GM12878 (cell line): Measurements from ENCODE around the gene TIPRL. TPM values are rescaled to one million over a fixed set of nuclear protein-coding genes. Genes with fewer than 3 reads are reported as not detected.

Experiments
- BCL11A ChIP-seq: IDR thresholded peaks from 2 replicates; pipeline ENCODE4 v1.6.1; 2011; ENCODE audit warnings: low read depth, low read length
- CBX5 ChIP-seq: sonication (generic); IDR thresholded peaks from 2 replicates; pipeline ENCODE4 v1.6.1; 2016; ENCODE audit warnings: low read depth, moderate library complexity, mild to moderate bottlenecking, inconsistent platforms
- DPF2 ChIP-seq: fragments of 450-650 bp; IDR thresholded peaks from 2 replicates; pipeline ENCODE4 v1.6.1; 2017; ENCODE audit warnings: mild to moderate bottlenecking
- GATAD2B ChIP-seq: fragments of 450-650 bp; conservative IDR thresholded peaks from 2 replicates; pipeline ENCODE4 v1.6.1; 2017; ENCODE audit warnings: low read depth, mild to moderate bottlenecking, moderate library complexity
- HDGF ChIP-seq: fragments of 450-650 bp; IDR thresholded peaks from 2 replicates; pipeline ENCODE4 v1.6.1; 2016; ENCODE audit warnings: antibody characterized with exemption
- JUND ChIP-seq: IDR thresholded peaks from 2 replicates; pipeline ENCODE4 v1.6.1; 2012; ENCODE audit warnings: low read depth, mild to moderate bottlenecking, low read length, improper control_type of control experiment, moderate library complexity
- MTA2 ChIP-seq: fragments of 450-650 bp; IDR thresholded peaks from 2 replicates; pipeline ENCODE4 v1.6.1; 2016; ENCODE audit warnings: low read depth, mild to moderate bottlenecking, moderate library complexity
- PAX8 ChIP-seq: fragments of 450-650 bp; IDR thresholded peaks from 2 replicates; pipeline ENCODE4 v1.6.1; 2017; ENCODE audit warnings: mild to moderate bottlenecking, moderate library complexity
- WRNIP1 ChIP-seq: IDR thresholded peaks from 2 replicates; pipeline ENCODE4 v1.6.1; 2011; ENCODE audit warnings: low read depth, low read length, improper control_type of control experiment, borderline replicate concordance
- ZBTB11 ChIP-seq: fragments of 450-650 bp; formaldehyde crosslinking; IDR thresholded peaks from 2 replicates; pipeline ENCODE4 v1.5.0; 2022; ENCODE audit warnings: mild to moderate bottlenecking, missing genetic modification characterization
- ZBTB4 ChIP-seq: fragments of 450-650 bp; formaldehyde crosslinking; IDR thresholded peaks from 2 replicates; pipeline ENCODE4 v1.4.0; 2022; ENCODE audit warnings: mild to moderate bottlenecking, moderate library complexity
- polyA plus RNA-seq, 11 experiments: library from polyadenylated mRNA; depleted of rRNA in 4 of 11; unstranded in 6 of 11; stranded (reverse) in 5 of 11; fragments of >200 nt; fragmentation: Nextera tagmentation in 4 of 11; fragmentation: Illumina TruSeq in 1 of 11; extraction: Ambion mirVana in 4 of 11; extraction: Trizol in 1 of 11; gene quantifications; 1 replicate in 1 of 11; 2 replicates in 10 of 11; pipeline versions ENCODE4 v1.2.1 to v1.2.3, GENCODE V29; 2011 to 2016; ENCODE audit warnings: inconsistent platforms in 2 of 11, missing spikeins in 2 of 11, low read depth in 1 of 11
- total RNA-seq, 4 experiments: library from RNA; depleted of rRNA in 3 of 4; stranded (reverse); fragments of >200 nt in 3 of 4; fragmentation: Illumina TruSeq in 1 of 4; extraction: Trizol in 1 of 4; gene quantifications; 2 replicates each; pipeline versions ENCODE4 v1.2.1 to v1.2.3, GENCODE V29; 2013 to 2021

TIPRL gene
- total and polyA plus RNA-seq, 10 of the 15 experiments (the other 5 are each of a cell fraction or from before 2014, with no cell fraction given), result 36.4 to 72.1 (median 49.9) TPM

GRCh38 chr1:168172250-168172915 lies 6.4 kb upstream of the TIPRL start (continued):
- TF ChIP-seq ZBTB11 (CRISPR knock-in tag) (no peak), GATAD2B (no peak), BCL11A (no peak), WRNIP1 (no peak), DPF2 (no peak), HDGF (no peak), MTA2 (no peak), PAX8 (no peak), CBX5 (no peak), ZBTB4 (CRISPR knock-in tag) (no peak), JUND (no peak)
